ENCODE results near the gene BRDT.

- TF ChIP-seq POLR2AphosphoS5 (IDR thresholded peaks at IDR 0.05; ENCODE audit: borderline replicate concordance, low read depth, low read length) (no peak), EZH2 (IDR thresholded peaks at IDR 0.05) (no peak)
These were observed 25.1 kb upstream of the BRDT start for GRCh38 chr1:91924146-91924545.

Data from SK-N-MC (cell line).